ENCODE measurements around the gene ARID2.

Gene ARID2

GRCh38 chr12:45773747-45774146 is 44.2 kb downstream of the ARID2 start:
- DNase-seq = no peak

- peak in 1 of 3 donors; percentile 10 for DNase-seq
Measured at GRCh38 chr12:45774508-45775162, 45.1 kb downstream of the ARID2 start.

- no peak for DNase-seq
Measured at GRCh38 chr12:45775465-45775864, 46.0 kb downstream of the ARID2 start.

DNA sequence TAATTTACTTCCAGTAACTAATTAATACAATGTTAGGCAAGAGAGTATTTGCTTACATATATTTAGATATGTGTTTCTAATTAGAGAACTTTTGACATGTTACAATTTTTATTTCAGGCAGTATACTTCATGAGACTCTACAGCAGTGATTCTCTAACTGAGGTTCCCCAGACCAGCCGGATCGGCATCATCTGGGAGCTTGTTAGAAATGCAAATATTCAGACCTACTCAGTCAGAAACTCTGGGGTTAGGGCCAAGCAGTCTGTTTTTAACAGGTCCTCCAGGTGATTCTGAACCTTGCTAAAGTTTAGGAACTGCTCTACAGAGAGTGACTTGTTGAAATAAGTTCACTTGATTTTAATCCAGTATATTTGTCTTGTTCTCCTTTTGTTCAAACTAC is 46.5 kb downstream of the ARID2 start:
- no peak for DNase-seq

DNA sequence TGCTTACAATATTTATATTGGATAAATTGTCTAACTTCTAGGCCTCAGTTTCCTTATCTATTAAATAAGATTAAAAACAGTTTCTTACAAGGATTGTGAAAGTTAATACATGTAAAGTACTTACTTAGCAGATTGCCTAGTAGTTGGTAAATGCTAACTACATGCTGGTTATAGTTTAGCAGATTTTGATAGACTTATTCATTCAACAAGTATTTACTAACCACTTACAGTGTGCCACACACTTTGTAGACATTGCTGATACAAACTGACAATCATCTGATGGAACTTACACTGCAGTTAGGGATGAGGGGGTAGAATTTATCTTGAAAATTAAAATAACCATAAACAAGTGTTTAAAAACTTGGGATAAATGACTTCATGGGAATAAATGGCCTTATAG is 50.4 kb downstream of the ARID2 start:
- DNase-seq = no peak

DNA sequence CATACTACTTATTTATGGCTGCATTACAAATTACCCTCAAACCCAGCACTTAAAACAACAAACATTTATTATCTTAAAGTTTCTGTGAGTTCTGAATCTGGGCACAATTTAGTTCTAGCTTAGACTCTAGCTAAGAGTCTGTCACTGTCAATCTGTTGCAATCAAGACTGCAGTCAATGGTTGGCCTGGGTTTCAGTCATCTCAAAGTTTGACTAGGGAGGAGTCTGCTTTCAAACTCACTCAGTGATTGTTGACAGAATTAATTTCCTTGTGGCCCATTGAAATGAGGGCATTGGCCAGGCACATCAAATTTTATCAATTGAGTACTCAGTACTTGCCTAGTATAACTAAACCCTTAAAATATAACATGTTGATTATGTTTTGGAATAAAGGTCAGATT is 51.6 kb downstream of the ARID2 start:
- DNase-seq = no peak

DNA sequence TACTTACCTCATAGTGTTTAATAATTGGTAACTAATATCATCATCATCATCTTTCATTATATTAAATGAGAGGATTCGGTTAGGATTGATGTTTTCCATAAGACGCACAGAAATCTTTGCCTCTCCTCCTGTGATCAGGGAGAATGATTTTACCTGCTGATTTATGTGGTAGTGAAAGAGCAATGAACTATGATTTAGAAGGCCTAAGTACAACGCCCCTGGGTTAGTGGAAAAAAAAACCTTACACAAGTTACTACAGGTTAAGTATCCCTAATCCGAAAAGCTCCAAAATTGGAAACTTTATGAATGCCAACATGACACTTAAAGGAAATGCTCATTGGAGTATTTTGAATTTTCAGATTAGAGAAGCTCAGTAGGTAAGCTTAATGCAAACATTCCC is 55.8 kb downstream of the ARID2 start:
- DNase-seq = no peak

- no peak for DNase-seq
Measured at GRCh38 chr12:45789025-45789424, 59.5 kb downstream of the ARID2 start.

- DNase-seq = no peak
Measured at GRCh38 chr12:45794422-45794821, 64.9 kb downstream of the ARID2 start.

DNA sequence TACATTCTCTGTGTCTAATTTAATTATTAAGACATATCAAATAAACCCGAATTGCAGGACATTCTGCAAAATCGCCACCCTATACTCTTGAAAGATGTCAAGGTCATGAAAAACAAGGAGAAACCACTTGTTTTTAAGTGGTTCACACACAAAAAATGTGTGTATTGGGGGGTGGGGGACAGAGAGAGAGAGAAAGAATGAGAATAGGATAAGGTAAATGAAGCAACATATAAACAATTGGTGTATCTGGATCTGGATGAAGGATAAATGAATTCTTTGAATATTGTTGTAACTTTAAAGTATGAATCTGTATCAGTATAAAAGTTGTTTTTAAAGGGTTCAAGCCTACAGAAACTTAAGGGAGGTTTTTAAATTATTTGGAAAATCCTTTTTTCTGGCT is 72.1 kb downstream of the ARID2 start:
- DNase-seq = no peak

GRCh38 chr12:45803111-45803510 is 73.6 kb downstream of the ARID2 start:
- DNase-seq = no peak

GRCh38 chr12:45816652-45817051 is 87.1 kb downstream of the ARID2 start:
- DNase-seq = no peak

GRCh38 chr12:45827974-45828373 is 98.5 kb downstream of the ARID2 start:
- peak in 1 of 3 donors; percentile 3 for DNase-seq

DNA sequence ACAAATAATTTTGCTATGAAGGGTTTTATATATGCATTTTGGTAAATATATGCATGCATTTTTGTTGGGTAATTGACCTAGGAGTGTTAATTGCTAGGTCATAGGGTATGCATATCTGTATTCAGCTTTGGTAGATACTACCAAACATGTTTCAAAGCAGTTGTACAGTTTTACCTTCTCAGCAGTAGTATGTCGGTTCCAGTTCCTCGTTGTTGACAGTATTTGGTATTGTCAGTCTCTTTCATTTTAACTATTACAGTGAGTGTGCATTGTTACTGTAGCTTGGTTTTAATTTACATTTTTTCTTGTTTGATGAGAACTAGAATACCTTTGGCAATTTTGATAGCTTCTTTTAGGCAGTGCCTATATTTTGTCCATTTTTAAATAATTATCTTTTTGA is 98.9 kb downstream of the ARID2 start:
- peak in 2 of 3 donors; percentile 2 to 8 for DNase-seq

GRCh38 chr12:45831590-45831989 is 102.1 kb downstream of the ARID2 start:
- no peak for DNase-seq

DNA sequence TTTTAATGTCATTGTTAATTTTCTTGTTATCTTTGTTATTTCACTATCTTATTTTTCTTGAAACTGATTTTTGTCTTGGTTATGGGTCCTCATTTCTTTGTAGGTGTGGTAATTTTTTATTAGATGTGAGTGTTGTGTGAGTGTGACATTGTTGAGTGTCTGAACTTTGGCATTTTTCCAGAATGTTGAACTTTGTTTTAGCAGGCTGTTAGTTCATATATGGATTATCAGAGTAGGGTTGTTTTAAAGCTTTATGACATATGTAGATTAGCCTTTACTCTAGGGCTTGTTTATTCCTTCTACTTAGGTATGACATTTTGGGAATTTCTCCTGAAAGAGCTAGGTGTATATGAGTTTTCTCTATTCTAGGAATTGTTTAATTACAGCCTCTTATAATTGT is 103.9 kb downstream of the ARID2 start:
- DNase-seq = no peak

DNA sequence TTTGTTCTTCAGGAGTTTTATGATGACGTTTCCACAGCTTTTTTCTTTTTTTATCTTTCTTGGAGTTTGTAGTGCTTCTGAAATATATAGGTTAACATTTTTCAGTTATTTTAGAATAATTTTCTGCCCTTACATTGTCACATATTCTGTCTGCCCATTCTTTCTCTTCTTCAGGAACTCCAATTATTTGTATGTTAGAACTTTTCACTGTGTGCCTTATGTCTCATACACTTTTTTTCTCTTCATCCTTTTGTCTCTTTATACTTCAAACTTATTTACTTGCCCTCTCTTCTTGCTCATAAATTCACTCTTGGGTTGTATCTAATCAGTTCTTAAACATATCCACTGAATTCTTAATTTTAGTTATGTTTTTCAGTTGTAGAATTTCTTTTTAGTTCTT is 105.3 kb downstream of the ARID2 start:
- no peak for DNase-seq

DNA sequence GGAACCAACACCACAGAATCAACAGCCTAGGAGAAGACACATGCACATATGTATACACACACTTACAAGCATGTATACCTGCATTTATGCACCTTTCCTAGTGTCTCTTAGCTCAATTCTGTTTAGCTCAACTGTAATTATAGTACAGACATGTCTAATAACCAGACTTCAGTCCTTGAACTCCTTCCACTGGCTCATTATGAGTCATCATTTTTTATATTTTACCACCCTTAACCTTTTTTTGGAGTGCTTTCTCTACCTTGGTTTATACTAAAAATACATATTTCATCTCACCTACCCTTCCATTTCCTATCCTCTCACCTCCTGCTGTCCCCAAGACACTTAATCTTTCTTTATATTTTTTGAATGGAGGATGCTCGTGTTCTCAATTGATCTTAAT is 110.4 kb downstream of the ARID2 start:
- no peak for DNase-seq

DNA sequence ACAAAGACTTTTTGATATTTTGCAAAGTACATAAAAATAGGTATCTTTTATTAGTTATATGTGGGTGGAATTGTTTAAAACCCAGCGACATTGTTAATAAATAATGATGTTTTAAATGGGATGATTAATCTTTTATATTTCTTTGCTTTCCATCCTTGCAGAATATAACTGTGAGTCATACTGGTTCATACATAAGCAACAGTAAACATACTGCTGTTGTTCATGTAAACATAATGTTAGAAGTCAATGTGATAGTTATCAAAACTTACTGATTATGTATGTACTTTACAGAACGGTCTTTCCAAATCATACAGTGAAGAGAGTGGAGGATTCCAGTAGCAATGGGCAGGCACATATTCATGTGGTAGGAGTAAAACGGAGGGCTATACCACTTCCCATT is 119.8 kb downstream of the ARID2 start:
- no peak for DNase-seq

DNA sequence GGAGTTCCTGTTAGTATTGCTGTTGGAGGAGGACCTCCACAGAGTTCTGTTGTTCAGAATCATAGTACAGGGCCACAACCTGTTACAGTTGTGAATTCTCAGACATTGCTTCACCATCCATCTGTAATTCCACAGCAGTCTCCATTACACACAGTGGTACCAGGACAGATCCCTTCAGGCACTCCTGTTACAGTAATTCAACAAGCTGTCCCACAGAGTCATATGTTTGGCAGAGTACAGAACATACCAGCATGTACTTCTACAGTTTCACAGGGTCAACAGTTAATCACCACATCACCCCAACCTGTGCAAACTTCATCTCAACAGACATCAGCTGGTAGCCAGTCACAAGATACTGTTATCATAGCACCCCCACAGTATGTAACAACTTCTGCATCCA is 120.8 kb downstream of the ARID2 start:
- no peak for DNase-seq

DNA sequence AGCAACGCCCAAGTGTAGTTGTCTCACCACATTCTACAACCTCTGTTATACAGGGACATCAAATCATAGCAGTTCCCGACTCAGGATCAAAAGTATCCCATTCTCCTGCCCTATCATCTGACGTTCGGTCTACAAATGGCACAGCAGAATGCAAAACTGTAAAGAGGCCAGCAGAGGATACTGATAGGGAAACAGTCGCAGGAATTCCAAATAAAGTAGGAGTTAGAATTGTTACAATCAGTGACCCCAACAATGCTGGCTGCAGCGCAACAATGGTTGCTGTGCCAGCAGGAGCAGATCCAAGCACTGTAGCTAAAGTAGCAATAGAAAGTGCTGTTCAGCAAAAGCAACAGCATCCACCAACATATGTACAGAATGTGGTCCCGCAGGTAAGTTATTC is 123.0 kb downstream of the ARID2 start:
- no peak for DNase-seq

DNA sequence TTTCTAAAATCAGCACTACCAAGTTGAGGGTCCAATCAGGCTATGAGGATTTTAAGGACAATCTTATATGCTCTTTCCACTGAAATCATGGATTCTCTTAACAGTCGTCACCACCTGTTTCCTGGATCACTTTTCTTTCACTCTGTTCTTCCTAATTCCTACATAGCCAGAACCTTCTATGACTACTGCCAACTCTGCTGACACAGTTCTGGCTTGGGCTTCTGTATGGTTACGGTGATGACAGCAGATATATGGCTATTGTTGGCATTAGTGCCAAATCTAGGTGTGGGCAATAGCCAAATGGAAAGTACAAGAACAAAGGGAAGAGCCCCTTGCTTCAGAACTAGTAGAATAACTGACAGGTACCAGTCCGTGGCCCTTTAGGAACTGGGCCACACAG is 124.0 kb downstream of the ARID2 start:
- DNase-seq = no peak

DNA sequence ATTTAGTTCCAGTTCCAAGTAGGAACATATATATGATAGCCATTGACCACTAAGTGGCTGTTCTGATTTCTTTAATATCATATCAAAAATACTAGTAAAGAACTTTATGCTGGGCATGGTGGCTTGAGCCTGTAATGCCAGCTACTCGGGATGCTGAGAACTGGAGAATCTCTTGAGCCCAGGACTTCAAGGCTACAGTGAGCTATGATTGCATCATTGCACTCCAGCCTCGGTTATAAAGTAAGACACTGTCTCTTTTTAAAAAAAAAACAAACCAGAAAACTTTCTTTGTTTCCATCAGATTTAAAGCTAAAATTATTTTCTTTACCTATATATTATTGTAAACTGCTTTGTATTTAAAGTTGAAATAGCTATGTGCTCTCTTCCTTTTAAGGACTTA is 133.8 kb downstream of the ARID2 start:
- no peak for DNase-seq

- no peak for DNase-seq
Measured at GRCh38 chr12:45866299-45866698, 136.8 kb downstream of the ARID2 start.

DNA sequence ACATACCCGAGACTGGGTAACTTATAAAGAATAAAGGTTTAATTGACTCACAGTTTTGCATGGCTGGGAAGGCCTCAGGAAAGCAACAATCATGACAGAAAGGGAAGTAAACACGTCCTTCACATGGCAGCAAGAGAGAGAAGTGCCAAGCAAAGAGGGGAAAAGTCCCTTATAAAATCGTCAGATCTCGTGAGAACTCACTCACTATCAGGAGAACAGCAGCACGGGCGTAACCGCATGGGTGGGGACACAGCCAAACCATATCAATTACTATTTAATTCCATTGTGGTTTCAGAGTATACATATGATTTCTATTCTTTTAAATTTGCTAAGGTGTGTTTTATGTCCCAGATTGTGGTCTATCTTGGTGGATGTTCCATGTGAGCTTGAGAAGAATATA is 142.9 kb downstream of the ARID2 start:
- peak in 2 of 3 donors; percentile 7 for DNase-seq

GRCh38 chr12:45877069-45877468 is 147.6 kb downstream of the ARID2 start:
- DNase-seq = no peak

Data from suppressor macrophage treated with lipopolysaccharide for 1 hour (primary cell).